ENCODE results near the gene ATP6V0C.

ATP6V0C gene

GRCh38 chr16:2512735-2513404 is 882 bp upstream of the ATP6V0C start:
- no peak for DNase-seq

DNA sequence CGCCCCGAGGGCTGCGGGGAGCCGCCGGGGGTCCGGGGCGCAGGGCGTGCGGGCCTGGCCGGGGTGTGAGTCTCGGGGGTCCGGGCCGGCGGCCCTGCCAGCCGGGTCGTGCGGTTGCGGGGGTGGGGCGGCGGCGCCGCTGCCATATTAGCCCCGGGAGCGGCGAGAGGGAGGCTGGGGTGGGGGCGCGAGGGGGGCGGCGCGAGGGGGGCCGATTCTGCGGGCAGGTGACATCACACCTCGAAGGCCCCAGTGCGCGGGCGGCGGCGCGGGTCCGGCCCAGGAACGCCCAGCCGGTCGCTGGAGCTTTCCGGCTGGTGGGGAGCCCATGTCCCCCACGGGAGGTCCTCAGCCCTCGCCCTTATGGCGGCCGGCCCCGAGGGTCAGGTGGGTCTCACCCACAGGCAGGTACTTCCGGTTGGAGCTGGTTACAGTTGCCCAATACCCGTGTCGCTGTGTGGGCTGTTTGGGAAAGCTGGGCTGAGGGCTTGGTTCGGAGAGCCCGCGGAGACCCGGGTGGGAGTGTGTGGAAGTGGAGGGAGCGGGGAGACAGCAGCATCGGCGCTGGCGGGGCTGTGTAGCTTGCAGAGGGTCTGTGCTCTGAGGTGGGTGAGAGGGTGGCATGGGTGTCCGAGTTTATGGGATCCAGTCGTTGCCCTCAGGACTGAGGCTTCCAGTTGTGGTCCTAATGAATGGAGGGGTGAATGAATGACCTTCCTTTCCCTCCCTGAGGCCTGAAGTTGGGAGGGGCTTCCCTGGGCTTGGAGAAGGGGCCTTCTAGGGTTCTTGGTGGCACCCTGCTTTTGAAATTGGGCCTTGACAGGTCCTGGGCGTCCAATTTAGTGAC is 804 bp downstream of the ATP6V0C start:
- DNase-seq, result no peak

DNA sequence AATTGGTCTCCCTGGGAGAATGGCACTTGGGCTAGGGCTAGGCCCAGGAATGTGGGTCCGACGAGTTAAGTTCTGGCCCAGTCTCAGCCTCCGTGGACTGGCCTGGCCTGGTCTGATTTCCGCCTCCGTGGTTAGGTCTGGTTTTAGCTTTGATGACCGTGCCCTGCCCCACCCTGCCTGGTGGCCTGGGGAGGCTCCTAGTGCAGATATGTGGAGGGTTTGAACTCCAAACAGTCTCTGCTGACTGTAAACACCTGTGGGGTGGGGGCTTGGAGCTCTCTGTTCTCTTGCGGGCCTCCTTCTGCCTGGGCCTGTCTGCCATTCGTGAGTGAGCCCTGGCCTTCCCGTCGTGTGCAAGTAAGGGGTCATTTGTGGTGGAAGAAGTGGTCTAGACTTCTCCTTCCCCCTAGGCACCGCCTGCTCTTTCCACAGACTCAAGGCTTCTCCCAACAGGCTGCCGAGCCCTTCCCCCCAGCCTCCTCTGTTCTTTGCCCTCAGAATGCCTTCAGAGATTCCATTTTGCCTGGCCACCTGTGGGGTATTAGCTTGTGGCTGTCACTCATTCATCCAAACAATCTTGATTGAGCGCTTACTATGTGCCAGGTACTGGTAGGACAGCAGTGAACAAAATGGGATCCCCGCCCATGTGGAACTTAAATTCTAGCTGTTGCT is 1.6 kb downstream of the ATP6V0C start:
- DNase-seq, result peak; percentile 54

- DNase-seq, result no peak
Measured at GRCh38 chr16:2516391-2517240, 2.9 kb downstream of the ATP6V0C start.

DNA sequence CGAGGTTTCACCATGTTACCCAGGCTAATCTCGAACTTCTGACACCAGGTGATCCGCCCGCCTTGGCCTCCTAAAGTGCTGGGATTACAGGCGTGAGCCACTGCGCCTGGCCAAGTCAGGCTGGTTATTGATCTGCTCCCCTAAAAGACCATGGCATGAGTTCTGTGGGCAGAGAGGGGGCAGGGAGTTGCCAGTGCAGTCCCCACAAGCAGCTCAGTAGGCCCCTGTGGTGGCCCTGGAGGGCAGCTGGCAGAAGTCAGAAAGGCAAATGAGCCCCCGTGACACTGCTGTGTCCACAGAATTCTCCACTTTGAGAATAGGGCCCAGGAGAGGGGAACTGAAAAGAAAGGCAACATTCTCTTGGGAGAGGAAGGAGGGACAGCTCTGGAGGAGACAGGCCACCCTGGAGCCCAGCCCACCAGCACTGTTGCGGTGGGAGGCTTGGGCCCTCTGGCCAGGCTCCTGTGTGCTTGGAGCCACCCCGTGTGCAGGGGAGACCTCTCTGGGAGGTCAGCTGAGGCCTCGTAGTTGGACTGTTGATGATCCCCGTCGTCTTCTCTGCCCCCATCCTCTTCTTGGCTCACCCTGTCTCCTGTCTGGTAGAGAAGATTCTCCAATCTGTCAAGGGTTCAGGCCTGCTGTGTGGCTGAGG is 4.3 kb downstream of the ATP6V0C start:
- peak; percentile 33 for DNase-seq

DNA sequence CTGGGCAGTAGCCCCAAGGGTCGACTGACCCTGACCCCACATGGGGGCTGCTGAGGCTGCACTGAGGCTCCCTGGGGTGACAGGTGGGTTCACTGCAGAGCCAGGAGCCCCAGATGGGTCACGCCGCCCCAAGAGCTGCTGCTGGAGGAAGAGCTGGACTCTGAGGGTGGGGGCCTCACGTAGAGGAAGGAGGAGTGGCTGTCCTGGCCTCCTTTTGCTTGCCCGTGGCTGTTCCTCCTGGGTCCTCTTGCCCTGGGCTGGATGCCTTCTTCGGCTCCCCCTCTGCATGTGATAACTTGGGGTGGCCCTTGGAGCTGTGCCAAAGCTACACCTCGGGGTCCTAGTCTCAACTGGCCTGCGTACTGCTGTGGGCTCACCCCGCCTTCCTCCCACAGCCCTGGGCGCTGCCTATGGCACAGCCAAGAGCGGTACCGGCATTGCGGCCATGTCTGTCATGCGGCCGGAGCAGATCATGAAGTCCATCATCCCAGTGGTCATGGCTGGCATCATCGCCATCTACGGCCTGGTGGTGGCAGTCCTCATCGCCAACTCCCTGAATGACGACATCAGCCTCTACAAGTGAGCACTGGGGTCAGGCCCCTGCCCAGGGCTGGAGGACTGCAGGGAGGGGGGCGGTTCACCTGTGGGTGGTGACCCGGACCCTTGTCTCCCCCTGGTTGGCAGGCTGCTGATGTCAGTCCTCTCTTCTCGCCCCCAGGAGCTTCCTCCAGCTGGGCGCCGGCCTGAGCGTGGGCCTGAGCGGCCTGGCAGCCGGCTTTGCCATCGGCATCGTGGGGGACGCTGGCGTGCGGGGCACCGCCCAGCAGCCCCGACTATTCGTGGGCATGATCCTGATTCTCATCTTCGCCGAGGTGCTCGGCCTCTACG is 5.3 kb downstream of the ATP6V0C start:
- peak; percentile 56 for DNase-seq

- DNase-seq, result no peak
Measured at GRCh38 chr16:2519711-2520080, 5.9 kb downstream of the ATP6V0C start.

DNA sequence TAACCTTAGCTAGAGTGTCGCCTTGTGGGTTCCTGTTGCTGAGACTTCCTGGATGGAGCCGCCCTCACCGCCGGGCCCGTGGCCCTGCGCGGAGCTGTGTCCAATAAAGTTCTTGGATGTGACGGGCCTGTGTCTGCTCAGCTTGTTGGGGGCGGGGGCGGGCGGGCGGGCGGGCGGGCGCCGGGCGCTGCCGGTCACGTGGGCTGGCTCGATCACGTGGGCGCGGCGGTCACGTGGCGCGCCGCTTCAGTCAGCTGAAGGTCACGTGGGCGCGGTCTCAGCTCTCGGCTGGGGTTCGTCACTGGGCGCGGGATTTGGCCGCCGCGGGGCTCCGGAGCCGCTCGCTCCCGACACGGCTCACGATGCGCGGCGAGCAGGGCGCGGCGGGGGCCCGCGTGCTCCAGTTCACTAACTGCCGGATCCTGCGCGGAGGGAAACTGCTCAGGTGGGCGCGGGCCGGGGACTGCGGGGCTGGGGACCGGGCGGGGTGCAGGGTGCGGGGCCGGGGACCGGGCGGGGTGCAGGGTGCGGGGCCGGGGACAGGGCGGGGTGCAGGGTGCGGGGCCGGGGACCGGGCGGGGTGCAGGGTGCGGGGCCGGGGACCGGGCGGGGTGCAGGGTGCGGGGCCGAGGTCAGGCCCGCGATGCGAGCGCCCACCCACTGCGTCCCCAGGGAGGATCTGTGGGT is 6.5 kb downstream of the ATP6V0C start, which contains the start of gene AMDHD2:
AMDHD2 (plus strand) TSS at position 275 of the 687 bp plus-strand sequence; CDS start at position 363, 88 bp downstream.
- peak; percentile 97 for DNase-seq

- DNase-seq, result peak; percentile 85
Measured at GRCh38 chr16:2520784-2521531, 7.2 kb downstream of the ATP6V0C start.

- DNase-seq, result no peak
Measured at GRCh38 chr16:2523801-2524231, 10.1 kb downstream of the ATP6V0C start.

DNA sequence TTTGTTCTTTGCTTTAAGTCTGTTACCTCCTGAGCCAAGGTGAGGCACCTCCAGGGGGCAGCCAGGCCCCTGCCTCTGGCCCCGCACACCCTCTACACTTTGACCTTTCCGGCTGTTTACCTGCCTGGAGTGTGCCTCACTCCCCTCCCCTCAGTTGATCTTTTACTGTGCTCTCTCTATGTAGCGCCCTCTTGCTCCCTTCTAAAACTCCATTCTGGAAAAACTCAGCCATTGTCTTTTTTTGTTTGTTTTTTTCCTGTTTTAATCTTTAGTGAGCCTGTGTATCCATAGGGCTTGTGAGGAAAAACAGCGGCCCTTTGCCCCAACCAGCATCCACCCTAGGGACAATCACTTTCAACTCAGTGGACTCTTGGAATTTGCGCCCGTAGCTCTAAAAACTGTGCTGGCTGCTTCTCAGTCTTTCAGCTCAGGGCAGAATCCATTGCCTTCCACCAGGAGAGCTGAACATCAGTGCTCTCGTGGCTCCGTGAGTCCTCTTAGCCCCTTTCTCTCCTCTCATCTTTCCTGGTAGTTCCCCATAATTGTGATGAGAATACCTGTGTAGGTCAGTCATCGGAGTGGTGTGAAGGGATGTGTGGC is 10.7 kb downstream of the ATP6V0C start:
- no peak for DNase-seq

GRCh38 chr16:2526135-2526534 is 12.4 kb downstream of the ATP6V0C start:
- DNase-seq, result no peak

DNA sequence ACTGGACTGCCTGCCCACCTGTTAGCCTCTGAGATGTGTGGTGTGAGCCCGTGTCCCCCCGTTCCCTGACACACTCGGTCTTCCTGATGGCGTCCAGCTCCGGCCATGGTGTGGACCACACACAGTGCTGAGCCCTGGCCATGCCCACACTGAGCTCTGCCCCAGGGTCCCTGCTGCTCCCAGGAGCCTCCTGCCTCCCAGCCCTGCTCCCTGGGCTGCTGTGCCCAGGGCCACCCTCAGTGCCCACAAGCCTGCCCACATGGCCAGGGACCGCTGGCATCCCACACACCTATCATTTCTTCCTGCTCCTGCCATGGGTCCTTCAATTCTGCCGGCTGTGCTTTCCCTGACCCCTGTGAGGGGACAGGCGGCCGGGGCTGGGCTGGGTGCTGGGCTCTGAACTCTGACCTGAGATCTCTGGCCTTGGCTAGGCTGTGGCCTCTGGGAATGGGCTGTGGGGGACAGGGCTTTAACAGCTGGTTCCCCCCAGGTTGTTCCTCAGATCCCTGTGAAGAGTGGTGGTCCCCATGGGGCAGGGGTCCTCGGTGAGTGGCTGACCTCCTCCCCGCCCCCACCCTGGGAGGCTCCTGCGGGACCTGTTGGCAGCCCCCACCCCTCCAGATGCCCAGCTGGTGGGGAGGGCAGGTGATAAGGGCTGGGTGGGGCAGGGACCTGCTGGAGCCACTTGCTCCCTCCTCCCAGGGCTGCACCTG is 13.5 kb downstream of the ATP6V0C start:
- DNase-seq, result no peak

DNA sequence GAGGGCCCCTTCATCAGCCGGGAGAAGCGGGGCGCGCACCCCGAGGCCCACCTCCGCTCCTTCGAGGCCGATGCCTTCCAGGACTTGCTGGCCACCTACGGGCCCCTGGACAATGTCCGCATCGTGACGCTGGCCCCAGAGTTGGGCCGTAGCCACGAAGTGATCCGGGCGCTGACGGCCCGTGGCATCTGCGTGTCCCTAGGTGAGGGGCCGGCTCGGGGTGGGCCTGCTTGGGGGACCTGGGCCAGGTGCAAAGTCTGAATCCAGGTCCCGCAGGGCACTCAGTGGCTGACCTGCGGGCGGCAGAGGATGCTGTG is 14.0 kb downstream of the ATP6V0C start:
- DNase-seq, result no peak

GRCh38 chr16:2528161-2529060 is 14.7 kb downstream of the ATP6V0C start:
- no peak for DNase-seq

GRCh38 chr16:2529061-2529931 is 15.5 kb downstream of the ATP6V0C start:
- DNase-seq, result peak; percentile 61

Data from islet precursor cell (in vitro differentiated cells).